Fibroblast of skin of abdomen (primary cell): ENCODE results near the gene MYCBPAP.

Source experiments
- DNase-seq: peaks from one replicate; pipeline ENCODE4 v3.0.0-alpha.2; 2013

MYCBPAP gene

DNA sequence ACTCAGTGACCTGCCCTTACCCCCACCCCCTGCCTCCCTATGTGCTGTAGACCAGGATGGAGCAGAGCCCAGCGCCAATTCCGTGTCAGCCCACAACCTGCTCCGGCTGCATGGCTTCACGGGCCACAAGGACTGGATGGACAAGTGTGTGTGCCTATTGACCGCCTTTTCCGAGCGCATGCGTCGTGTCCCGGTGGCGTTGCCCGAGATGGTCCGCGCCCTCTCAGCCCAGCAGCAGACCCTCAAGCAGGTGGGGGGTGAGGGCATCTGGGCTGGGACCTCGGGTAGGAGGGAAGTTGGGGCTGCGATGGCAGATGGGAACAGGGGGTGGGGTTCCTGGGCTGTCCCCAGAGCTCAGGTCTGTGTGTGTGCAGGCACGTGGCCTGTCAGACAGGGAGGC lies 46.0 kb downstream of the MYCBPAP start:
- no peak for DNase-seq

DNA sequence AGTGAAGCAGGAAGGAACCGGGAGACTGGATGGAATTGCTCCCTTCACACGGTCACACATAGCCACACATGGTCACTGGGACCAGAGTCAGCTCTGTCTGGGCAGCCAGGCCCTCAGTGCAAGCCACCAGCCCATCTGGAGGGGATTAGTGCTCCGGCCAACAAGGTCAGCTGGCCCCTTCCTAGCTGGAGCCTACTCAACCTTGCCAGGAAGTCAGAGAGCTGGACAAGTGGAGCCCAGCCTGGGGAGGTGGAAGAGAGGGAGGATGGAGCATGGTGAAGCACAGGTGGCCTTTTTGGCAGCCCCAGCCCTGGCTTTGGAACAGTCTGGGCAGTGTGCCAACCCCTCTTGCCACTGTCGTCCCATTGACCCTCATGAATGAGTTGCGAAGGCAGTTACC lies 48.6 kb downstream of the MYCBPAP start:
- no peak for DNase-seq

DNA sequence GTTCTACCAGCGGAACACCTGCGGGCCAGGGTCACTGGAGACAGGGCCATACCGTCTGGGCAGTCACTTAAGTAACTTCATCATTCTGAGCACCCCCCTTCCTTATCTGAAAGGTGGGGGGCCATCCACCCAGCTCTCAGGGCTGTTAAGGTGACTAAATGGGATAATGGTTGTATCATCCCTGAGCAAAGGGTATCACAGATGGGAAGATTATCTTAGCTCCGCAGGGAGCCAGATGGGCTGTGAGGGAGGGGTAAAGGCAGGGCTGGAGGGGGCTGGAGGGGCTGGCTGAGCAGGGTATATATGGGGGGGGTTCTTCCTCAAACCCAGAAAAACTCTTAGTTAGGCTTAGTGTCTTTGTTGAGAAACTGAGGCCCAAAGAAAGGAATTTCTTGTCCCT lies 49.4 kb downstream of the MYCBPAP start:
- no peak for DNase-seq

DNA sequence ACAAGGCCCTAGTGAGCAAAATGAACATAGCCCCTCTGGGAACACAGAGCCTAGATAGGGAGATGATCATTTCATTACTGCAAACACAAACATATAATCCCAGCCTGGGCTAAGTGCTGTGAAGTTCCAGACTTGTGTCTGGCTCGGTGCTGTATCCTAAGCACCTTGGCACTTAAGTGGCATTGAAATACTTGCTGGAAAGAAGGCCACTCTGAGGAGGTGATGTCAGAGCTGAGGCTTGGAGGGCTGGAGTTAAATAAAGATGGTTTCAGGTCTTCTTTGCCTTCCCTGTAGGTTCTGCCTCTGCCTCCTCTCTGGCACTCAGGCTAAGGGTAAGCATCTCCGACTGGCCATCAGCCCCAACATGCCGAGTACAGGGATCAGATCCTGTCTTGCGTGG lies 49.9 kb downstream of the MYCBPAP start:
- no peak for DNase-seq

DNA sequence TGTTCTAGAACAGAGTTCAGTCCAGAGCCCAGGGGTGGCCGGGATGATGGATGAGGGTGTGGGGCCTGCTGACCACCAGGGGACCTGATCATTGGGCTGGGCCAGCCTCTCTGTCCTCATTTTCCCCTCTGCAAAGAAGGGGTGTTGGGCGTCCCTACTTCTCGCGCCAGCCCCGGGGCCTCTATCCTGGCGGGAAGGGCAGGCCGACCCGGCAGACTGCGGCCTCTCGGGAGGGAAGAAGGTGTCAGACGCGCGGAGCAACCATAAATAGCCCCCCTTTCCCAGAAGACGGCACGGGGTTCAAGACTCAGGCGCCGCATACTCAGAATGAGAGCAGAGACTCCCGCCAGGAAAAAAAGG lies 50.3 kb downstream of the MYCBPAP start:
- no peak for DNase-seq

DNA sequence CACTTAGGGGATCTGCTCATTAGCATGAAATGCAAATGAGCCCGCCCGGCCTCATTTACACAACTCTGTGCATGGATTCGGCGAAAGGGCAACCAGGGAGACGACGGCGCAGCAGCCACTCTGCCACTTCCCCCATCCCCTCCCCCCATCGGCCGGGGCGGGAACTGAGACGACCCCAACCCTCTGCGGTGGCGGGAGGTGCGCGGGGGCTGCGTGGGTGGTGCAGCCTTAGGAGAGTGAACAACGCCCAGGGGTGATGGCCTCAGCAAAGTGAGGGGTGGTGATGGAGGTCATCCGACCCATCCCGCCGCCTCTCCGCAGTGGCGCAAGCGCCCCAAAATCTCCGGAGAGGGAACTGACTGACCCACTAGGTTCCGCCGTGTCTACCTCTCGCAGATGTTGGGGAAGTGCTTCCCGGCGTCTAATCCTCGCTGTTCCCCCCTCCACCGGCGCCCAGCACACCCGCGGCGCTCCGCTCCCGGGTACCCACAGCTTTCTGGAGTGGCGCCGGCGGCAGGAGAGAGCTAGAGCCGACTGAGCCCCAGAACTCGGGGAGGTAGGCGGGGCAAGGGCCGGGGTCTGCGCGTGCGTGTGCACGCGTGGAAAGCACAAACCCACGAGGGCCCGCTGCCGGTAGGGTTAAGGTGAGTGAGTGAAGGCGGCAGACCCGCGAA lies 50.8 kb downstream of the MYCBPAP start:
- DNase-seq, result no peak

DNA sequence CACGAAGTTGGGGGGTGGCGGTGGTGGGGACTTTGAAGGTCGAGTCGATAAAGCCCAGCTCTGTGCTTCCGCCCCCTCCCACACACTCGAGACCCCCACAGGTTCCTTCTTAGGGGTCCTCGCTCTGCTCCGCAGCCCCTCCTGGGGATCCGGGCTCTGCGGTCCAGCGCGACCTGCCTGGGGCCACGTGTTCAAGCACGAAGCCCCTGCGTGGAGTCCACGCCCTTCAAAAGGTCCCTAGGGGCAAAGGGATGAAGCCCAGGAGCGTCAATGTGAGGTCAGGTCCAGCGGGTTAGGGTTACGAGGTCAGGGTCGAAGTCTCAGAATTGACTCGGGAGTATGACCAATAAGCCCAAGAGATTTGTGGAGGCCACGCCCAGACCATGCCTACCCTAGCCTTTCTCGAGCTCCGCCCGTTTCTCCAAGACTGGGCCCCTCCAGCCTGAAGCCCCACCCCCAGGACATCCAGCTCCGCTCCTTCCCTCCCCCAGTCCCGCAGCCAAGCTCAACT lies 51.5 kb downstream of the MYCBPAP start:
- peak; percentile 30 for DNase-seq

DNA sequence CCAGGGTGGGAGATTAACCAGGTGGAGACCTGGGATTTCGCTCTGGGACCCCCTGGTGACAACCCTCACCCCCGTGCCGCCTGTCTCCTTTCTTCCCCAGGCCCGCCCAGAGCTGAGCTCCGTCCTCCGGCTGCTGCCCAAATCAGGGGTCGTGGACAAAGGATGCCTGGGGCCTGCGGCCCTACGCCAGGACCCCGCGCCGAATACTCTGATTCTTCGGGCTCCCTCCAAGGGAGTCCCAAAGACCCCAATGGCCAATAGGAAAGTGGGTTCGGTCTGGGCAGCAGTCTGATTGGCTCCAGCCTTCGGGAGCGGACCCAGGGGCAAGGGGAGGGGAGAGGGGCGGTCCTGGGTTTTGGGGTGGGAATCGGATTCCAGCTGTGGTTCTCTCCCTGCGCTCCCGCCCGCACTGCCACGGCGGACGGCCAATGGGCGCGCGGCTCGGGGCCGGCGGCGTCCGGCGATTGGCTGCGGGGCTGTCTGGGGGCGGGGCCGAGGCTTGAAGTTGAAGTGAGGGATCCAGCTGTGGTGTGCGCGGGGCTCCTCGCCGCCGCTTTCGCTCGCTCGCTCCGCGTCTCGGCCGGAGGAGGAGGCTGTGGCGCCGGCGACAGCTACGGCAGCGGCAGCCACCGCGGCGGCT lies 52.1 kb downstream of the MYCBPAP start, which contains the start of gene CACNA1G:
TSS of gene CACNA1G (plus strand) at position 531 of the 640 bp plus-strand sequence. CDS start 745 bp downstream, outside the sequence.
- DNase-seq, result peak; percentile 85

DNA sequence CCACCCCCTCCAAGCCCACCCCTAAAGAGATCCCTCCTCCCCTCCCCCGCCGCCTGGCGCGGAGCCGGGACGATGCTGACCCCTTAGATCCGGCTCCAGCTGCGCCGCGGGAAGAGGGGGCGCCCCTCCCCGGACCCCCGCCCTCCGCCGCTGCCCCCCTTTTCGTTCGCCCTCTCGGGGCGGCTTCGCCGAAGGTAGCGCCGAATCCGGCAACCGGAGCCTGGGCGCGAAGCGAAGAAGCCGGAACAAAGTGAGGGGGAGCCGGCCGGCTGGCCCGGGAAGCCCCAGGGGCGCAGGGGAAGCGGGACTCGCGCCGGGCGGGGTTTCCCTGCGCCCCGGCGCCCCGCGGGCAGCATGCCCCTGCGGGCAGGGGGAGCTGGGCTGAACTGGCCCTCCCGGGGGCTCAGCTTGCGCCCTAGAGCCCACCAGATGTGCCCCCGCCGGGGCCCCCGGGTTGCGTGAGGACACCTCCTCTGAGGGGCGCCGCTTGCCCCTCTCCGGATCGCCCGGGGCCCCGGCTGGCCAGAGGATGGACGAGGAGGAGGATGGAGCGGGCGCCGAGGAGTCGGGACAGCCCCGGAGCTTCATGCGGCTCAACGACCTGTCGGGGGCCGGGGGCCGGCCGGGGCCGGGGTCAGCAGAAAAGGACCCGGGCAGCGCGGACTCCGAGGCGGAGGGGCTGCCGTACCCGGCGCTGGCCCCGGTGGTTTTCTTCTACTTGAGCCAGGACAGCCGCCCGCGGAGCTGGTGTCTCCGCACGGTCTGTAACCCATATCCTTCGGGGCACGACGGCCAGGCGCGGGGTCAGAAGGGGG lies 52.9 kb downstream of the MYCBPAP start:
- no peak for DNase-seq

DNA sequence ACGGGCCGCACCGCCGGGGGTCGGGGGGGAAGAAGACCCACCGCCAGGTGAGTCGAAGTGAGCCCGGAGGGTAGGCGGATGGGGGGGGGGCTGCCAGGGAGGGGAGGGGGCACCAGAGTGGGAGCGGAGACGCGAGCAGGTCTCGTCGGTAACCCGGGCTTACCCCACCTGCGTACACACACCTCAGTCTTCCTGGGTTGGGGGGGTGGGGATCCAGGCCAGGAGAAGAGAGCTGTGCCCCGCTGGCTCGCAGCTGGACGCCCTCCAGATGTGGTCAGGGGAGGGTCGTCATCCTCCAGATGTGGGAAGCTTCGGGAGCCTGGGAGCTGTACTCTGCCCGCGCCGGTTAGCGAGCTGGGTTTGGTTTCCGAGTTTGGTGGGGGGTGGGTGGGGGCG lies 53.5 kb downstream of the MYCBPAP start:
- DNase-seq, result no peak

DNA sequence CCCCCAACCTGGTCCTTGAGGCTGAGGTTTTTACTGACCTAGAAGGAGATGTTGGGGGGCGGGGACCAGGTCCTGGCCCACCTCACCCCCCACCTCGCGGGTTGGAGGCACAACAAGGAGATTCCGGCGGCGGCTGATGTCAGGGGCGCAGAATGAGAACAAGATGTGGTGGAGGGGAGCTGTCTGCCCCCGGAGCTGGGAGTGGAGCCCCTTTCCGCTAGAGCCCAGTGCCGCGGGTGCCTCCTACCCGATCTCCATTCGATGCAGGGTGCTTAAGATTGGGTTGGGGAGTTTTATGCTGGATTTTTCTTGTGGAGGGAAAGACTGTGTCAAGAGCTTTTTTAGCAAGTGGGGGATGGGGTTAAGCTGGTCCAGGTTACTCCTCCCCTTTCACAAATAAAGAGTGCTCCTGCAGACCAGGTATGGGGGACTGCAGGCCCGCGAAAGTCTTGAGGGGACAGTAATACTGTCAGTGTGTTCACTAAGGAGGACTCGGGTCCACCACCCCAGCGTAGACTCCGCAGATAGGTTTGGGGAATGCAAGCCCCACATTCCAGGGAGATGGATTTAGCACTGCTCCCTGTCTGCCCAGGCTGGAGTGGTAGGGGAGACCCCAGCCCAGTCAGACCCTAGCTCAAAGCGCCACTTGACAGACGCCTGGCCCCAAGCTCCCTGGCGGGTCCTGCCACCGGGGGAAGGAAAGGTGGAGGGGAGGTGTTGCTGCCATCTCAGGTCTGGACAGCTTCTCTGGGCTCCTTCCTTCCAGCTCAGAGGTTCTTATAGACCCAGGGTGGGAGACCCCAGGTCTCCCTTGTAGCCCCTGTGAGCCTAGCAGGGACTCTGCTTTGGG lies 54.2 kb downstream of the MYCBPAP start:
- DNase-seq, result peak; percentile 9

DNA sequence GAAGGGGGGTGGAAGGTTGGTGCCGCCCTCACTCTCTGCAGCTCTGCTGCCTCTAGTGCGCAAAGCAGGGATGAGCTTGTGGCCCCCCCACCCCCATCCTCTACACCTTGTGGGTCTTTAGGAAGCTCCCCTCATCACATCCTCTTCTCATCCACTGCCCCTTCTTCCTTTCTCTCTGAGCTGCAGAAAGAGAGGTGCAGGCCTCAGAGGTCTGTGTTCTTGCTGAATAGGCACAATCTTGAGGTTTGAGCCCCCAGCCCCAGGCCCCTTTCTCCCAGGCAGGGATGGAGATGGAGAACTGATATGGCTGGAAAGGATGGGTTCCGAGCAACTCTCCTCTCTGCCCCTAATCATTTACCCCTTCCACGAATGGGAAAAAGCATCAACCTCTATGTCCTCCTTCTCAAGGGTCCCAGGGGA lies 54.9 kb downstream of the MYCBPAP start:
- DNase-seq, result no peak

DNA sequence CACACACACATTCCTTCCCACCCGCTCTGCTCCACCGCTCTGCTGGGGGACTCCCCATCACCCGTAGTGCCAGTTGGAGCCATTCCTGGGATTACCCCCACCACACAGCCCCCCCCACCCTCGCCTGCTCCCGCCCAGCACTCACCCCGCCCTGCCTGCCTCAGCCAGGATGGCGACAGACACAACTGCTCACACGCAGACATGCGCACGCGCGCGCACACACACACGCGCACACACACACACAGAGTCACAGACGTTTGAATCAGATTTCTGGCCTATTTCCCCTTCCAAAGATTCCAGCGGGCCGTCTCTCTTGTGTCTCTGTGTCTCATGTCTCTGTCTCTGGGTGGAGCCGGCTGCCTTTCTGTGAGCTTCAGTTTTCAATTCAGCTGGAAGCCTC lies 56.7 kb downstream of the MYCBPAP start:
- peak; percentile 84 for DNase-seq

DNA sequence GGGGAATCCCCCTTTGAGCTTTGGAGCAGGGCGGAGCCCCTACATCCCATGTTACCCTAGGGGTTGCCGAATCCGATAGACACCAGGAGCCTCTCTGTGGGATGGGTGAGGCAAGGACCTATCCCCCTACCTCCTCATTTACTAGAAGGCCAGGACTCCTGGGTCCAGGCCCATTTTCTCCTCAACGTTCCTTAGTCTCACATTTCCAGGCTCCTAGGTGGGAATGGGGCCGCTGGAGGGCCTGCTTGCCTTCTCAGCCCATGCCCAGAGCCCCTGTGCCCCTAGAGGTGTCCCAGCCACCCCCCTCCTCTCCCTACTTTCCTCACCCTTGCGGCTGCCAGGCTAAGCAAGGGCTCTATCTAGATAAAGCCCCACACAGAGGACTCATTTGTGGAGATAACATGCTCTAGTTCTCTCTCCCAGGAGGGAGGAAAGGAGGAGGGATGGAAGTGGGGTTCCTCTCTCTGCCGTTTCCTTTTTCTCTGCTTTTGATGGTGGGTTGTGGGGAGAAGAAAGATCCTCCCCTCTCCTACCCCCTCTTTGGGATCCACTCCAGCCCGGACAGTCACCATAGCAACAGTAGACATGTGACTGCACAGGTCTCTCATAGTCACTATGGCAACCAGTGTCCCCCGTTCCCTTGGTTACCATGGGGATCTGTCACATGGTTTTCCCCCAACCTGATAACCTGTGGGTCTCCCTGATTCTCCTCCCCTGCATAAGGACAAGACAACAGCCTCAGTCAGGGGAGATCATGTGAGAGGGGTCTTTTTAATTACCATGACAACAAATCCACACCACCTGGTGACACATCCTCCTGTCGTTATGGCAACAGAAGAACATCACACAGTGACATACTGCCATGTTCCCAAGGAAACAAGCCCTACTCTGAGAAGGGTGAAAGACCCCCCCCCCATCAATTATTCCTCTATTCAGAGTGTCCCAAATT lies 57.4 kb downstream of the MYCBPAP start:
- DNase-seq, result no peak

DNA sequence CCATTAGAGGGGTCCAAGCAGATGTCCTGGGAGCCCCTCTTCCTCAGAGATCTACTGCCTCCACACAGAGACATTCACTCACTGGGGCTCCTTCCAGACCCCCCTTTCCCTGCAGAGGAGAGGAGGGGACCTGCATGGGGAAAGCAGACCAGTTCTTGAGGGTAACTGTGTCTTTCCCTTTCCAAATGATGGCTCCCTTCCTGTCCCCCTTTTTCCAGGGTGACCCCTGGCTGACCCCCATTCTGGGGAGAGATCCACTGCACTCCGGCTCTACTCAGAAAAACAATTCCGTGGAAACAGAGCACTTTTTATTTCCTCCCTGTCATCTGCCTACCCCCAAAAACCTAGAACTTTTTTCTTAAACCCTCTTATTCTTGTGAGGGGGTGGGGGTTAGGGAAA lies 58.6 kb downstream of the MYCBPAP start:
- DNase-seq, result no peak

DNA sequence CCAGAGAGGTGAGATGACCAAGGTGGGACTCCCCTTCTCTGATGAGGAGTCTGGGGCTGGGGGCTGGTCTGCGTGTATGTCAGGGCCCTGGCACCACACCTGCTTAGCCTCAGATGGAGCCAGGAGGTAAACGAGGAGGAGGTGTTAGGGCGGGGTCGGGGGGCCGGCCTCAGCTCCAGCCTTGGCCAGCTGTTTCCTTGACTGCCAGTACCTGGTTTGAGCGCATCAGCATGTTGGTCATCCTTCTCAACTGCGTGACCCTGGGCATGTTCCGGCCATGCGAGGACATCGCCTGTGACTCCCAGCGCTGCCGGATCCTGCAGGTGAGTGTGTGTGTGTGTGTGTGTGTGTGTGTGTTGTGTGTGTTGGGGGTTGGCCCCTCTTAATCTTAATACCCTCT lies 60.4 kb downstream of the MYCBPAP start:
- DNase-seq, result no peak

DNA sequence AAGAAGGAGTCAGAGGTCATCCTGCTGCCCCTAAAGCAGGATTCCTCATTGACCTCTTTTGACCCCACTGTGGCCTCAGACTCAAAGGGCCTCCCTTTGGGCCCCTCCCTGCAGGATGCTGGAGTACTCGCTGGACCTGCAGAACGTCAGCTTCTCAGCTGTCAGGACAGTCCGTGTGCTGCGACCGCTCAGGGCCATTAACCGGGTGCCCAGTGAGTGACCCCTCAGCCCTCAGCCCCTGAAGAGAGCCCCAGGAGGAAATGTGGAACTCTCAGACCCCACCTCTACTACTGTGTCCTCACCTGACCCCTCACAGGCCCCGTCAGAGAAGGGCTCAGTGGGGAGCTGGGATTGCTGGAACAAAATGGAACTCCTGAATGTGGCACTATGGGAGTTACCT lies 61.4 kb downstream of the MYCBPAP start:
- DNase-seq, result no peak

DNA sequence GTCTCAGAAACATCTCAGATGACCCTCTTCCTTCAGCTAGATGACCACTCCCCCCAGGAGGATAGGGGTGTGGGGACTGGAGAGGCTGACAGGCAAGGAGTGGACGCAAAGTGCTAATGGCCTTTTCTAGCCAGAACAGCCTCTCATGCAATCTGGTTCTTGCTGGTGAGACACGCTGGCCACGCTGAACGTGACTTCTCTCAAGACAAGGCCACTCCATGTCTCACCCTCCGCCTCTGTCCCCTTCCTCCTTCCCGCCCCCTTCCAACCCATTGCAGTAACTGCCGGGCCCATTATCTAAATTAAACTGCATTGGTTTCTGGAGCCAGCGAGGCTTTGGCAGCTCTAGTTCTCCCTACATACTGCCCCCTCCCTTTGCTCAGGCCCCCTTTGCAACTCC lies 61.8 kb downstream of the MYCBPAP start:
- no peak for DNase-seq

DNA sequence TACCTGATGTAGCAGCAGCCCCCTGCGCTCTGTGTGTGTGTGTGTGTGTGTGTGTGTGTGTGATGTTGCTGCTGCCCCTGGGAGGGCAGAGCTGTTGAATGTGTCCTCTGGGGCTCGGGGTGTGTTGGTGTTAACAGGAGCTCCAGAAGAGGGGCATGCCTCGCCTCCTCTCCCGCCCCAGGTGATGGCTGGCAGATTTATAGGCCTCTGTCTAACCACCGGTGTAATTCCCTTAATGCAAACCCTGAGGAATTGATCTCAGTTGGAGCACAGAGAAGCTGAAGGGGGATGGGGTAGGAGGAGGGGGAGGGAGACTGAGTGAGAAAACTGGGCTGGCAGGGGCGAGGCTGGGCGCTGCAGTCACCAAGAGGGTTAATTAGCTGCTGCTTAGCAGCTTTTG lies 62.3 kb downstream of the MYCBPAP start:
- DNase-seq, result no peak

DNA sequence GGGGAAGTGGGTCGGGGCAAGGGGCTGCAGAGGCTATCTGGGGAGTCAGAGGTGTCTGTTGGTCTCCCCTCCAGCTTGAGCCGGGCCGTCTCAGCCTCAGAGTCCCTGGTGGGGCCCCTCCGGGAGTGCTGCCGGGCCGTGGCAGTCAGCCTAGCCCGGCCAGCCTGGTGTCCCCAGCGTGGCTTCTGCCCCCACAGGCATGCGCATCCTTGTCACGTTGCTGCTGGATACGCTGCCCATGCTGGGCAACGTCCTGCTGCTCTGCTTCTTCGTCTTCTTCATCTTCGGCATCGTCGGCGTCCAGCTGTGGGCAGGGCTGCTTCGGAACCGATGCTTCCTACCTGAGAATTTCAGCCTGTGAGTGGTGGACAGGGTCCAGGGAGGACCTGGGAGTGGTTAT lies 63.4 kb downstream of the MYCBPAP start:
- no peak for DNase-seq

DNA sequence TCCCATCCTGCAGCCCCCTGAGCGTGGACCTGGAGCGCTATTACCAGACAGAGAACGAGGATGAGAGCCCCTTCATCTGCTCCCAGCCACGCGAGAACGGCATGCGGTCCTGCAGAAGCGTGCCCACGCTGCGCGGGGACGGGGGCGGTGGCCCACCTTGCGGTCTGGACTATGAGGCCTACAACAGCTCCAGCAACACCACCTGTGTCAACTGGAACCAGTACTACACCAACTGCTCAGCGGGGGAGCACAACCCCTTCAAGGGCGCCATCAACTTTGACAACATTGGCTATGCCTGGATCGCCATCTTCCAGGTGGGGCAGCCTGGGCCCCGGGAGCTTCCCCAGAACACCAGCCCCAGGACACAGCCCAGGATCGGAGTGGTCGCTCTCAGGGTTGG lies 64.3 kb downstream of the MYCBPAP start:
- no peak for DNase-seq
